ENCODE data around the gene UNKL.
"Not testable (repeated sequence)": the region's sequence is repeated elsewhere in the genome, so short reads cannot be mapped to it uniquely, and the experiment has no call there.

Gene UNKL

GRCh38 chr16:1447965-1448364 lies 33.5 kb upstream of the UNKL start:
- H3K27me3 ChIP-seq (replicated peaks; ENCODE audit: control insufficient read depth, insufficient read depth, low read length, poor library complexity, severe bottlenecking): no peaks in the 10 kb centered on the region
- no peaks in the 10 kb centered on the region for H3K4me1 ChIP-seq (ENCODE audit: control insufficient read depth, insufficient read depth, low read length, poor library complexity, severe bottlenecking)
- DNase-seq: no peak
- H3K27ac ChIP-seq (ENCODE audit: insufficient read depth, low read length, poor library complexity, severe bottlenecking): no peak overlapping the region
- peaks cover 21% of the 10 kb centered on the region for H3K36me3 ChIP-seq (ENCODE audit: control insufficient read depth, insufficient read depth, low read length)
- no peak overlapping the region for H3K4me3 ChIP-seq (ENCODE audit: insufficient read depth, low read depth, low read length, poor library complexity, severe bottlenecking)
- H3K9me3 ChIP-seq (ENCODE audit: control insufficient read depth, low read length): no peaks in the 10 kb centered on the region

GRCh38 chr16:1446296-1447080 lies 32.0 kb upstream of the UNKL start:
- Histone ChIP-seq H3K4me1 (ENCODE audit: control insufficient read depth, insufficient read depth, low read length, poor library complexity, severe bottlenecking) (no peaks in the 10 kb centered on the region), H3K4me3 (ENCODE audit: insufficient read depth, low read depth, low read length, poor library complexity, severe bottlenecking) (no peak overlapping the region), H3K27ac (ENCODE audit: insufficient read depth, low read length, poor library complexity, severe bottlenecking) (no peak overlapping the region), H3K27me3 (replicated peaks; ENCODE audit: control insufficient read depth, insufficient read depth, low read length, poor library complexity, severe bottlenecking) (no peaks in the 10 kb centered on the region), H3K9me3 (ENCODE audit: control insufficient read depth, low read length) (no peaks in the 10 kb centered on the region), H3K36me3 (ENCODE audit: control insufficient read depth, insufficient read depth, low read length) (peaks cover 21% of the 10 kb centered on the region)
- no peak for DNase-seq

- Histone ChIP-seq H3K4me1 (ENCODE audit: control insufficient read depth, insufficient read depth, low read length, poor library complexity, severe bottlenecking) (no peaks in the 10 kb centered on the region), H3K9me3 (ENCODE audit: control insufficient read depth, low read length) (no peaks in the 10 kb centered on the region), H3K27me3 (replicated peaks; ENCODE audit: control insufficient read depth, insufficient read depth, low read length, poor library complexity, severe bottlenecking) (no peaks in the 10 kb centered on the region), H3K4me3 (ENCODE audit: insufficient read depth, low read depth, low read length, poor library complexity, severe bottlenecking) (no peak overlapping the region), H3K27ac (ENCODE audit: insufficient read depth, low read length, poor library complexity, severe bottlenecking) (no peak overlapping the region), H3K36me3 (ENCODE audit: control insufficient read depth, insufficient read depth, low read length) (peaks cover 21% of the 10 kb centered on the region)
- no peak for DNase-seq
These were observed 31.2 kb upstream of the UNKL start for GRCh38 chr16:1445518-1446203.

- H3K27ac ChIP-seq (ENCODE audit: insufficient read depth, low read length, poor library complexity, severe bottlenecking): no peak overlapping the region
- no peaks in the 10 kb centered on the region for H3K27me3 ChIP-seq (replicated peaks; ENCODE audit: control insufficient read depth, insufficient read depth, low read length, poor library complexity, severe bottlenecking)
- DNase-seq: no peak
- no peaks in the 10 kb centered on the region for H3K4me1 ChIP-seq (ENCODE audit: control insufficient read depth, insufficient read depth, low read length, poor library complexity, severe bottlenecking)
- no peaks in the 10 kb centered on the region for H3K9me3 ChIP-seq (ENCODE audit: control insufficient read depth, low read length)
- H3K36me3 ChIP-seq (ENCODE audit: control insufficient read depth, insufficient read depth, low read length): peaks cover 21% of the 10 kb centered on the region
- H3K4me3 ChIP-seq (ENCODE audit: insufficient read depth, low read depth, low read length, poor library complexity, severe bottlenecking): no peak overlapping the region
These were observed 30.4 kb upstream of the UNKL start for GRCh38 chr16:1444730-1445517.

- Histone ChIP-seq H3K27me3 (replicated peaks; ENCODE audit: control insufficient read depth, insufficient read depth, low read length, poor library complexity, severe bottlenecking) (no peaks in the 10 kb centered on the region), H3K9me3 (ENCODE audit: control insufficient read depth, low read length) (no peaks in the 10 kb centered on the region), H3K36me3 (ENCODE audit: control insufficient read depth, insufficient read depth, low read length) (peaks cover 21% of the 10 kb centered on the region), H3K4me1 (ENCODE audit: control insufficient read depth, insufficient read depth, low read length, poor library complexity, severe bottlenecking) (no peaks in the 10 kb centered on the region), H3K4me3 (ENCODE audit: insufficient read depth, low read depth, low read length, poor library complexity, severe bottlenecking) (no peak within 1 kb of the TSS), H3K27ac (ENCODE audit: insufficient read depth, low read length, poor library complexity, severe bottlenecking) (no peak within 1 kb of the TSS)
- no peak for DNase-seq
These were observed 29.7 kb upstream of the UNKL start, which contains the start of gene CCDC154 for GRCh38 chr16:1443980-1444729. Gene CCDC154 (minus strand): TSS chr16:1444556. CDS start chr16:1444322, 234 bp downstream.

- no peak for DNase-seq
- H3K27ac ChIP-seq (ENCODE audit: insufficient read depth, low read length, poor library complexity, severe bottlenecking): no peak overlapping the region
- H3K36me3 ChIP-seq (ENCODE audit: control insufficient read depth, insufficient read depth, low read length): peaks cover 19% of the 10 kb centered on the region
- no peak overlapping the region for H3K4me3 ChIP-seq (ENCODE audit: insufficient read depth, low read depth, low read length, poor library complexity, severe bottlenecking)
- no peaks in the 10 kb centered on the region for H3K9me3 ChIP-seq (ENCODE audit: control insufficient read depth, low read length)
- no peaks in the 10 kb centered on the region for H3K4me1 ChIP-seq (ENCODE audit: control insufficient read depth, insufficient read depth, low read length, poor library complexity, severe bottlenecking)
- no peaks in the 10 kb centered on the region for H3K27me3 ChIP-seq (replicated peaks; ENCODE audit: control insufficient read depth, insufficient read depth, low read length, poor library complexity, severe bottlenecking)
These were observed 29.0 kb upstream of the UNKL start for GRCh38 chr16:1443403-1443973.

GRCh38 chr16:1442697-1443096 lies 28.2 kb upstream of the UNKL start:
- DNase-seq: no peak
- Histone ChIP-seq H3K27me3 (replicated peaks; ENCODE audit: control insufficient read depth, insufficient read depth, low read length, poor library complexity, severe bottlenecking) (no peaks in the 10 kb centered on the region), H3K4me1 (ENCODE audit: control insufficient read depth, insufficient read depth, low read length, poor library complexity, severe bottlenecking) (no peaks in the 10 kb centered on the region), H3K27ac (ENCODE audit: insufficient read depth, low read length, poor library complexity, severe bottlenecking) (no peak overlapping the region), H3K9me3 (ENCODE audit: control insufficient read depth, low read length) (no peaks in the 10 kb centered on the region), H3K36me3 (ENCODE audit: control insufficient read depth, insufficient read depth, low read length) (peaks cover 12% of the 10 kb centered on the region), H3K4me3 (ENCODE audit: insufficient read depth, low read depth, low read length, poor library complexity, severe bottlenecking) (no peak overlapping the region)

GRCh38 chr16:1441391-1441829 lies 26.9 kb upstream of the UNKL start:
- no peaks in the 10 kb centered on the region for H3K27me3 ChIP-seq (replicated peaks; ENCODE audit: control insufficient read depth, insufficient read depth, low read length, poor library complexity, severe bottlenecking)
- H3K9me3 ChIP-seq (ENCODE audit: control insufficient read depth, low read length): no peaks in the 10 kb centered on the region
- no peak overlapping the region for H3K4me3 ChIP-seq (ENCODE audit: insufficient read depth, low read depth, low read length, poor library complexity, severe bottlenecking)
- H3K4me1 ChIP-seq (ENCODE audit: control insufficient read depth, insufficient read depth, low read length, poor library complexity, severe bottlenecking): no peaks in the 10 kb centered on the region
- H3K36me3 ChIP-seq (ENCODE audit: control insufficient read depth, insufficient read depth, low read length): peaks cover under 1% of the 10 kb centered on the region
- H3K27ac ChIP-seq (ENCODE audit: insufficient read depth, low read length, poor library complexity, severe bottlenecking): no peak overlapping the region
- no peak for DNase-seq

GRCh38 chr16:1439699-1440074 lies 25.2 kb upstream of the UNKL start:
- H3K27ac ChIP-seq (ENCODE audit: insufficient read depth, low read length, poor library complexity, severe bottlenecking); H3K27me3 ChIP-seq (replicated peaks; ENCODE audit: control insufficient read depth, insufficient read depth, low read length, poor library complexity, severe bottlenecking); H3K4me3 ChIP-seq (ENCODE audit: insufficient read depth, low read depth, low read length, poor library complexity, severe bottlenecking): not testable (repeated sequence)

More at GRCh38 chr16:1439699-1440074, 25.2 kb upstream of the UNKL start:
- DNase-seq; H3K36me3 ChIP-seq (ENCODE audit: control insufficient read depth, insufficient read depth, low read length); H3K9me3 ChIP-seq (ENCODE audit: control insufficient read depth, low read length); H3K4me1 ChIP-seq (ENCODE audit: control insufficient read depth, insufficient read depth, low read length, poor library complexity, severe bottlenecking): not testable (repeated sequence)

Measured in effector memory CD4-positive, alpha-beta T cell (primary cell).